ENCODE data around the gene SLC6A6. TPM values are rescaled to one million over a fixed set of nuclear protein-coding genes. Genes with fewer than 3 reads are reported as not detected.

The SLC6A6 gene
- total RNA-seq, 1 donor from 2014 or later: 24.2 TPM

DNA sequence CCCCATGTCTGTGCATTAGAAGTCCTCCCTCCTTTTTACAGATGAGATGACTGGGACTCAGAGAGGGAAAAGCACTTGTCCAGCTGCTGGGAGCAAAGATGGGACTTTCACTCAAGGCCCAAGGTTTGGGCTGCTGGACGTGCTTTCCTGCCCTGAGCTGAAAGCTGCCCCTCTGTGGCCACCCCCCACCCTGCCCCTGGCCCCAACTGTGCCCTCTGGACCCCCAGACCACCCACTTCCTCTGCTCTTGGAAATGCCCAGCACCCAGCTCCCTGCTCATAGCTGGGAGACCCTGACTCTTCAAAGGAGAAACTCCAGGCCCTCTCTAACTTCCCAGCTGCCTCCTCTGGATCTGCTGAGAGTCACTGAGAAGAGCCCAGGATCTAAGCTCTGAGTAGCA lies 117.0 kb downstream of the SLC6A6 start:
- Histone ChIP-seq H3K27ac (ENCODE audit: low read depth, low read length) (no peak overlapping the region), H3K4me1 (ENCODE audit: insufficient read depth, low read length) (no peaks in the 10 kb centered on the region), H3K9me3 (ENCODE audit: insufficient read depth, low read depth, low read length) (no peaks in the 10 kb centered on the region), H3K9ac (ENCODE audit: low read length) (no peak overlapping the region), H3K79me2 (ENCODE audit: insufficient read depth, low read length) (no peaks in the 10 kb centered on the region), H4K20me1 (ENCODE audit: insufficient read depth, low read length) (no peaks in the 10 kb centered on the region), H3K27me3 (ENCODE audit: insufficient read depth, low read length) (peaks cover 25% of the 10 kb centered on the region), H3K36me3 (ENCODE audit: insufficient read depth, low read length) (no peaks in the 10 kb centered on the region), H2AFZ (ENCODE audit: low read depth, low read length) (no peak overlapping the region), H3K4me2 (ENCODE audit: low read length) (no peak overlapping the region), H3K4me3 (ENCODE audit: insufficient read depth, low read depth, low read length) (no peak overlapping the region)
- H3K27me3 Mint-ChIP-seq (ENCODE audit: low read depth, unreplicated experiment): peaks cover 39% of the 10 kb centered on the region
- H3K4me1 Mint-ChIP-seq (ENCODE audit: low read depth, unreplicated experiment): peaks cover 4% of the 10 kb centered on the region
- no peak overlapping the region for H3K4me3 Mint-ChIP-seq (ENCODE audit: unreplicated experiment)
- H3K27ac Mint-ChIP-seq (ENCODE audit: unreplicated experiment): no peak overlapping the region
- H3K9me3 Mint-ChIP-seq (ENCODE audit: unreplicated experiment): no peaks in the 10 kb centered on the region
- DNase-seq (ENCODE audit: low read depth) (no peak), FAIRE-seq (no peak)
- H3K36me3 Mint-ChIP-seq (ENCODE audit: low read depth, unreplicated experiment): peaks cover 2% of the 10 kb centered on the region
- no peak for TF ChIP-seq EZH2 (IDR thresholded peaks at IDR 0.05; ENCODE audit: insufficient read depth, low read length)
- TF ChIP-seq CTCF (IDR thresholded peaks at IDR 0.05; ENCODE audit: insufficient read depth, low read depth, low read length): no peak

GRCh38 chr3:14520149-14520548 lies 117.7 kb downstream of the SLC6A6 start:
- Histone ChIP-seq H2AFZ (ENCODE audit: low read depth, low read length) (no peak overlapping the region), H3K9ac (ENCODE audit: low read length) (no peak overlapping the region), H3K36me3 (ENCODE audit: insufficient read depth, low read length) (no peaks in the 10 kb centered on the region), H4K20me1 (ENCODE audit: insufficient read depth, low read length) (no peaks in the 10 kb centered on the region), H3K9me3 (ENCODE audit: insufficient read depth, low read depth, low read length) (no peaks in the 10 kb centered on the region), H3K27me3 (ENCODE audit: insufficient read depth, low read length) (peaks cover 25% of the 10 kb centered on the region), H3K79me2 (ENCODE audit: insufficient read depth, low read length) (no peaks in the 10 kb centered on the region), H3K4me2 (ENCODE audit: low read length) (no peak overlapping the region), H3K4me3 (ENCODE audit: insufficient read depth, low read depth, low read length) (no peak overlapping the region), H3K27ac (ENCODE audit: low read depth, low read length) (no peak overlapping the region), H3K4me1 (ENCODE audit: insufficient read depth, low read length) (no peaks in the 10 kb centered on the region)
- Mint-ChIP-seq H3K4me1 (ENCODE audit: low read depth, unreplicated experiment) (peaks cover 4% of the 10 kb centered on the region), H3K36me3 (ENCODE audit: low read depth, unreplicated experiment) (peaks cover 2% of the 10 kb centered on the region), H3K27ac (ENCODE audit: unreplicated experiment) (no peak overlapping the region), H3K9me3 (ENCODE audit: unreplicated experiment) (no peaks in the 10 kb centered on the region), H3K27me3 (ENCODE audit: low read depth, unreplicated experiment) (peaks cover 39% of the 10 kb centered on the region), H3K4me3 (ENCODE audit: unreplicated experiment) (no peak overlapping the region)
- no peak for DNase-seq (ENCODE audit: low read depth)
- FAIRE-seq: no peak
- TF ChIP-seq CTCF (IDR thresholded peaks at IDR 0.05; ENCODE audit: insufficient read depth, low read depth, low read length) (no peak), EZH2 (IDR thresholded peaks at IDR 0.05; ENCODE audit: insufficient read depth, low read length) (no peak)

DNA sequence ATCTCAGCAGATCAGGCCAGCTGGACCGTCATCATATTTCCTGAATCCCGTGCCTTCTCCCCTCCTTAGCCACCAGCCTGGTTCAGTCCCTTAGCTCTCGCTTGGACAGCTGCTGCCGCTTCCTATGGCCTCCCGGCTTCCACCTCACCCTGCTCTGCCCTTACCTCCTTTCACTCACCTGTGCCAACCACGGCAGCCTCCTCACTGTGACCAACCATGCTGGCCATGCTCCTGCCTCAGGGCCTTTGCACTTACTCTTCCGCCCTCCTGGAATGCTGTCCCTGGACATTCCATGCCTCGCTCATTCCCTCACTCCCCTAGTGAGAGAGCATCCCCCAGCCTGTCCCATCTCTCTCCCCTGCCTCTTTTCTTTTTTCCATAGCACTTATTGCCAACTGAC lies 118.6 kb downstream of the SLC6A6 start:
- H3K9me3 Mint-ChIP-seq (ENCODE audit: unreplicated experiment): no peaks in the 10 kb centered on the region
- Histone ChIP-seq H3K4me1 (ENCODE audit: insufficient read depth, low read length) (no peaks in the 10 kb centered on the region), H3K9ac (ENCODE audit: low read length) (no peak overlapping the region), H3K27ac (ENCODE audit: low read depth, low read length) (no peak overlapping the region), H4K20me1 (ENCODE audit: insufficient read depth, low read length) (no peaks in the 10 kb centered on the region), H3K4me3 (ENCODE audit: insufficient read depth, low read depth, low read length) (no peak overlapping the region), H3K36me3 (ENCODE audit: insufficient read depth, low read length) (no peaks in the 10 kb centered on the region), H3K9me3 (ENCODE audit: insufficient read depth, low read depth, low read length) (no peaks in the 10 kb centered on the region), H3K27me3 (ENCODE audit: insufficient read depth, low read length) (peaks cover 26% of the 10 kb centered on the region), H3K79me2 (ENCODE audit: insufficient read depth, low read length) (no peaks in the 10 kb centered on the region), H3K4me2 (ENCODE audit: low read length) (no peak overlapping the region), H2AFZ (ENCODE audit: low read depth, low read length) (no peak overlapping the region)
- TF ChIP-seq EZH2 (IDR thresholded peaks at IDR 0.05; ENCODE audit: insufficient read depth, low read length) (no peak), CTCF (IDR thresholded peaks at IDR 0.05; ENCODE audit: insufficient read depth, low read depth, low read length) (no peak)
- FAIRE-seq (no peak), DNase-seq (ENCODE audit: low read depth) (no peak)
- peaks cover 2% of the 10 kb centered on the region for H3K36me3 Mint-ChIP-seq (ENCODE audit: low read depth, unreplicated experiment)
- H3K4me1 Mint-ChIP-seq (ENCODE audit: low read depth, unreplicated experiment): peaks cover 7% of the 10 kb centered on the region
- peaks cover 39% of the 10 kb centered on the region for H3K27me3 Mint-ChIP-seq (ENCODE audit: low read depth, unreplicated experiment)
- no peak overlapping the region for H3K27ac Mint-ChIP-seq (ENCODE audit: unreplicated experiment)
- no peak overlapping the region for H3K4me3 Mint-ChIP-seq (ENCODE audit: unreplicated experiment)

All from astrocyte (in vitro differentiated cells and primary cell).